B cell (primary cell): ENCODE measurements around the gene TEKT5. TPM values are rescaled to one million over a fixed set of nuclear protein-coding genes. Genes with fewer than 3 reads are reported as not detected.

Experiments
- ATAC-seq: fragments of 200-7000 bp; cut with Tn5 transposase; one replicate; pipeline ENCODE4 v1.10.0; 2021; ENCODE audit warnings: low read depth, mild to moderate bottlenecking, moderate number of reproducible peaks, moderate library complexity
- CTCF ChIA-PET: fragments of 350-600 bp; sonication (Branson Sonifier 250); formaldehyde crosslinking; loops from one replicate; lab custom pipeline; 2021; ENCODE audit warnings: antibody characterized with exemption, inconsistent platforms; lab: Charles Lee
- POLR2A ChIA-PET: fragments of 350-600 bp; sonication (Branson Sonifier 250); formaldehyde crosslinking; loops from one replicate; lab custom pipeline; 2021; ENCODE audit warnings: antibody characterized with exemption; lab: Charles Lee
- DNase-seq: peaks from one replicate; pipeline ENCODE4 v3.0.0; 2013
- H2AFZ ChIP-seq: 2 replicates; pipeline ENCODE4 v1.6.1; 2012; ENCODE audit warnings: mild to moderate bottlenecking, low read depth, low read length; ENCODE audit not compliant: insufficient read depth, poor library complexity, severe bottlenecking
- H3K27ac ChIP-seq, 2 donors: 1 replicate in 1 of 2; 2 replicates in 1 of 2; pipeline ENCODE4 v1.5.1; 2012 to 2013; ENCODE audit warnings: low read length in 2 of 2, mild to moderate bottlenecking in 2 of 2, moderate library complexity in 1 of 2
- H3K27me3 ChIP-seq, 4 experiments: fragments of 200-600 bp in 1 of 4; sonication (generic) in 1 of 4; replicated peaks in 1 of 4; 1 replicate in 2 of 4; 2 replicates in 2 of 4; pipeline versions ENCODE4 v1.6.1 to v1.7.0; 2013 to 2016; ENCODE audit warnings: low read length in 3 of 4, mild to moderate bottlenecking in 2 of 4, mixed read lengths in 1 of 4, moderate library complexity in 1 of 4; ENCODE audit not compliant: insufficient read depth in 4 of 4, control insufficient read depth in 3 of 4; ENCODE audit errors: control extremely low read depth in 1 of 4
- H3K36me3 ChIP-seq, 2 experiments: replicated peaks in 1 of 2; 1 replicate in 1 of 2; 2 replicates in 1 of 2; pipeline versions ENCODE4 v1.6.1 to v1.7.1; 2013; ENCODE audit warnings: low read length in 1 of 2; ENCODE audit not compliant: insufficient read depth in 2 of 2, control insufficient read depth in 1 of 2; ENCODE audit errors: control extremely low read depth in 1 of 2, extremely low read depth in 1 of 2
- H3K4me1 ChIP-seq, 2 donors: fragments of 200-600 bp in 1 of 2; sonication (generic) in 1 of 2; 1 replicate in 1 of 2; 2 replicates in 1 of 2; pipeline versions ENCODE4 v1.5.1 to v1.6.1; 2013 to 2017; ENCODE audit warnings: low read length in 2 of 2; ENCODE audit not compliant: control insufficient read depth in 2 of 2, insufficient read depth in 2 of 2
- H3K4me2 ChIP-seq: replicated peaks from 2 replicates; pipeline ENCODE3; 2012; ENCODE audit warnings: mild to moderate bottlenecking, low read depth, low read length; ENCODE audit not compliant: poor library complexity, severe bottlenecking
- H3K4me3 ChIP-seq, 5 experiments: fragments of 200-600 bp in 1 of 5; sonication (generic) in 1 of 5; 1 replicate in 3 of 5; 2 replicates in 2 of 5; pipeline versions ENCODE4 v1.5.1 to v1.7.0; 2011 to 2016; ENCODE audit warnings: low read length in 4 of 5, mild to moderate bottlenecking in 4 of 5, low read depth in 2 of 5, control low read depth in 1 of 5, moderate library complexity in 1 of 5; ENCODE audit not compliant: insufficient read depth in 1 of 5; ENCODE audit errors: control extremely low read depth in 1 of 5, extremely low read depth in 1 of 5
- H3K79me2 ChIP-seq: fragments of 200-600 bp; sonication (generic); one replicate; pipeline ENCODE4 v1.6.0; 2016; ENCODE audit warnings: low read length; ENCODE audit not compliant: control insufficient read depth, insufficient read depth
- H3K9ac ChIP-seq: fragments of 200-600 bp; sonication (generic); 2 replicates; pipeline ENCODE4 v1.6.1; 2017; ENCODE audit warnings: mild to moderate bottlenecking, low read length, moderate library complexity
- H3K9me3 ChIP-seq, 3 donors: one replicate each; pipeline versions ENCODE4 v1.6.1 to v1.7.1; 2013; ENCODE audit warnings: low read length in 2 of 3; ENCODE audit not compliant: control insufficient read depth in 2 of 3, insufficient read depth in 1 of 3; ENCODE audit errors: control extremely low read depth in 1 of 3
- H4K20me1 ChIP-seq: 2 replicates; pipeline ENCODE4 v1.6.0; 2012; ENCODE audit warnings: mild to moderate bottlenecking, low read length; ENCODE audit not compliant: insufficient read depth, control insufficient read depth, poor library complexity, severe bottlenecking
- H3K27ac Mint-ChIP-seq: one replicate; pipeline ENCODE4 v1.8.0; 2021; ENCODE audit warnings: mixed read lengths
- H3K27me3 Mint-ChIP-seq: one replicate; pipeline ENCODE4 v1.8.0; 2021; ENCODE audit warnings: mixed read lengths
- H3K4me1 Mint-ChIP-seq: one replicate; pipeline ENCODE4 v1.8.0; 2021; ENCODE audit warnings: mixed read lengths
- H3K4me3 Mint-ChIP-seq: one replicate; pipeline ENCODE4 v1.8.0; 2021; ENCODE audit warnings: mixed read lengths
- H3K9me3 Mint-ChIP-seq: one replicate; pipeline ENCODE4 v1.8.0; 2022; ENCODE audit warnings: mixed read lengths; ENCODE audit not compliant: insufficient read depth
- EZH2 ChIP-seq: IDR thresholded peaks from 2 replicates; pipeline ENCODE4 v1.6.1; 2012; ENCODE audit warnings: borderline replicate concordance, low read depth, mild to moderate bottlenecking, moderate library complexity, low read length; ENCODE audit not compliant: insufficient read depth, poor library complexity, severe bottlenecking
- WGBS: methylation state at CpG from one replicate; pipeline ENCODE4 v1.1.5; 2013; ENCODE audit warnings: missing lambda C conversion rate; ENCODE audit not compliant: insufficient coverage; 5-methylcytosine and 5-hydroxymethylcytosine counted together
- intact Hi-C: fragments of 100-400 bp; cut with micrococcal nuclease; formaldehyde crosslinking; loops from one replicate; pipeline ENCODE4 v1.10.0; 2022
- polyA plus RNA-seq: library from polyadenylated mRNA; depleted of rRNA; stranded (reverse); fragments of >200 nt; gene quantifications from 2 replicates; pipeline ENCODE4 v1.2.3, GENCODE V29; 2012
- total RNA-seq, 2 donors: library from RNA; stranded (reverse); fragments of 120-200 nt in 1 of 2; gene quantifications; 1 replicate in 1 of 2; 2 replicates in 1 of 2; pipeline versions ENCODE4 v1.2.3 to v1.2.4, GENCODE V29; 2013 to 2022
- TF ChIP-seq, protein P1 (sequence below): fragments of 200-600 bp; IDR thresholded peaks from one replicate; pipeline ENCODE4 v1.8.0; 2022; ENCODE audit warnings: antibody characterized with exemption, mild to moderate bottlenecking

TEKT5 gene
- total and polyA plus RNA-seq, 2 donors (not counting 1 experiment from before 2014, with no cell fraction given) = 0.42 to 0.57 TPM

DNA sequence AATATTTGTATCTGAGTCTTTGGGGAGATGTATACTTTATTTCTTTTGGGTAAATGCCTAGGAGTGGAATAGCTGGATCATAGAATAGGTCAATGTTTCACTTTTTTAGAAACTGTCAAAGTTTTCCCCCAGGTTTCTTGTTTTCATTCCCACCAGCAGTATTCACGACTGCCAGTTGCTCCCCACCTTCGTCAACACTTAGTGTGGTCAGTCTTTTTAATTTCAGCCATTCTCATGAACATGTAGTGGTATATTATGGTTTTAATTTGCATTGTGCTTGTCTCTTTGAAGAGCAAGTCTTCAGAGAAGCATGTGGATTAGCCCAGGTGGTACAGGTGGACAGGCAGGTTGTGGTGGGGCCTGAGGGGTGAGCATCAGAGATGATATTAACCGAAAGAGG lies 53.8 kb downstream of the TEKT5 start:
- H3K27ac Mint-ChIP-seq = no peak overlapping the region
- H3K4me1 Mint-ChIP-seq = no peaks in the 10 kb centered on the region
- WGBS = no CpG with 5 or more reads among the region's 3 CpGs
- ATAC-seq = no peak
- CTCF ChIA-PET = no interaction called here
- intact Hi-C loops = no loop called here
- Histone ChIP-seq H3K4me1 (no peaks in the 10 kb centered on the region), H3K9me3 (peaks cover 0 to 4% (median 0%) of the 10 kb centered on the region in 3 donors), H3K27ac (no peak overlapping the region), H3K9ac (no peak overlapping the region), H3K4me3 (no peak overlapping the region), H3K4me2 (no peak overlapping the region), H3K36me3 (no peaks in the 10 kb centered on the region), H3K79me2 (no peaks in the 10 kb centered on the region), H2AFZ (no peak overlapping the region), H4K20me1 (no peaks in the 10 kb centered on the region), H3K27me3 (no peaks in the 10 kb centered on the region)
- no peak for DNase-seq
- POLR2A ChIA-PET = no interaction called here
- TF ChIP-seq EZH2 = no peak
- TF ChIP-seq, protein P1, sequence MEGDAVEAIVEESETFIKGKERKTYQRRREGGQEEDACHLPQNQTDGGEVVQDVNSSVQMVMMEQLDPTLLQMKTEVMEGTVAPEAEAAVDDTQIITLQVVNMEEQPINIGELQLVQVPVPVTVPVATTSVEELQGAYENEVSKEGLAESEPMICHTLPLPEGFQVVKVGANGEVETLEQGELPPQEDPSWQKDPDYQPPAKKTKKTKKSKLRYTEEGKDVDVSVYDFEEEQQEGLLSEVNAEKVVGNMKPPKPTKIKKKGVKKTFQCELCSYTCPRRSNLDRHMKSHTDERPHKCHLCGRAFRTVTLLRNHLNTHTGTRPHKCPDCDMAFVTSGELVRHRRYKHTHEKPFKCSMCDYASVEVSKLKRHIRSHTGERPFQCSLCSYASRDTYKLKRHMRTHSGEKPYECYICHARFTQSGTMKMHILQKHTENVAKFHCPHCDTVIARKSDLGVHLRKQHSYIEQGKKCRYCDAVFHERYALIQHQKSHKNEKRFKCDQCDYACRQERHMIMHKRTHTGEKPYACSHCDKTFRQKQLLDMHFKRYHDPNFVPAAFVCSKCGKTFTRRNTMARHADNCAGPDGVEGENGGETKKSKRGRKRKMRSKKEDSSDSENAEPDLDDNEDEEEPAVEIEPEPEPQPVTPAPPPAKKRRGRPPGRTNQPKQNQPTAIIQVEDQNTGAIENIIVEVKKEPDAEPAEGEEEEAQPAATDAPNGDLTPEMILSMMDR = no peak
- H3K9me3 Mint-ChIP-seq = no peaks in the 10 kb centered on the region
- H3K4me3 Mint-ChIP-seq = no peak overlapping the region
- H3K27me3 Mint-ChIP-seq = peaks cover 22% of the 10 kb centered on the region

DNA sequence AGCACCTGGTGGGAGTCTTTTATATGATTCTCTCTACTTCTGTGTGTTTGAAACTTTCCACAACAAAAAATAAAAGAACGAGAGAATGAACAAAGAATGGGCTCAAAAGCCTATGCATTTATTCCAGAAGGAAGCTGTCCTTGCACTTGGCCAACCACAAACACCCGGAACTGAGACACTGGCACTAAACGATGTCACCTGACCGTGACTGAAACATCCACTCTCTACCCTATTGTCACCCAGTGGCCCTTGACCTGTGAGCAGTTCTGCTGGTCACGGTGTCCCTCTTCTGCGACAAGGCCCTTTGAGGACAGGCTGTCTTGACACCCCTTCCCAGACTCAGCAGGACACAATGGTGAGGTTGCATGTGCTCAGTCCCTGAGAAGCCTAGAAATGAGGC lies 56.6 kb downstream of the TEKT5 start:
- Mint-ChIP-seq H3K4me1 (no peaks in the 10 kb centered on the region), H3K4me3 (no peak overlapping the region), H3K27me3 (peaks cover 23% of the 10 kb centered on the region), H3K27ac (no peak overlapping the region), H3K9me3 (no peaks in the 10 kb centered on the region)
- ChIA-PET CTCF (no interaction called here), POLR2A (no interaction called here)
- Histone ChIP-seq H3K9me3 (peaks cover 0 to 13% (median 0%) of the 10 kb centered on the region in 3 donors), H3K4me1 (no peaks in the 10 kb centered on the region), H3K9ac (no peak overlapping the region), H3K79me2 (no peaks in the 10 kb centered on the region), H3K36me3 (no peaks in the 10 kb centered on the region), H3K4me3 (no peak overlapping the region), H3K4me2 (no peak overlapping the region), H2AFZ (no peak overlapping the region), H3K27me3 (peaks cover 0 to 4% (median 0%) of the 10 kb centered on the region in 4 experiments), H4K20me1 (no peaks in the 10 kb centered on the region), H3K27ac (no peak overlapping the region)
- intact Hi-C loops = no loop called here
- 85% methylated on average over 6 of the region's 6 CpGs for WGBS
- DNase-seq (no peak), ATAC-seq (no peak)
- TF ChIP-seq, protein P1 = no peak
- TF ChIP-seq EZH2 = no peak
